IPS-NIHi7 (cell line): ENCODE results near the gene ACVR1C.
"Not testable (repeated sequence)": the region's sequence is repeated elsewhere in the genome, so short reads cannot be mapped to it uniquely, and the experiment has no call there.

Source experiments
- DNase-seq: peaks from one replicate; pipeline ENCODE4 v3.0.0; 2012; ENCODE audit warnings: mixed read lengths; ENCODE audit errors: extremely low spot score

Gene ACVR1C

DNA sequence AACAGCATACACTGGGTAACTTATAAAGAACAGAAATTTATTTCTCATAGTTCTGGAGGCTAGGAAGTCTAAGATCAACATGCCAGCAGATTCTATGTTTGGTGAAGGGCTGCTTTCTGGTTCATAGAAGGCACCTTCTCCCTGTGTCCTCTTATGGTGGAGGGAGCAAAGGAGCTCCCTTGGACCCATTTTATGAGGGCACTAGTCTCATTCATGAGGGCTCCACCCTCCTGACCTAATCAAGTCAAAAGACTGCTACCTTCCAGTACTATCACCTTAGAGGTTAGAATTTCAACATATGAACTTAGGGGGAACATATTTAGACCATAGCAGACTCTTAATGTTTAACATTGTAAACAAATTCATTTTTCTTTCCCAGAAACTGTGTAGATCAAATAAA is 54.5 kb downstream of the ACVR1C start:
- DNase-seq: no peak

DNA sequence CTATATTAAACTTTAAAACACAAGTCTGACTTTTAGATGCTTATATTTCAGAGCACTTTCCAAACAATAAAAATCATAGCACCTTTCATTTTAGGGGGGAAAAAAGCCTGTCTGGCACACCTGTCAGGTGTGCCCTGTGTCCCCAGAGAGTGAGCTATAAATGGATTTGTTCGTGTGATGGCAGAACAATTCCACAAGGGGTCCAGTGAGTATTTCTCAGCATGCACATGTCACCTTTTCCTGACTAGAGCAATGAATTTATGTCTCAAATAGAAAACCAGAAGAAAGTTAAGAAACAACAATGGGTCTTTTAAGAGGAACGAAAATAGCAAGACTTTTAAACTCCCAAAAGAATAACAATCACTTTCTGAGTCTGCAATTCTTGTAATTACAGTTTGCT is 55.9 kb downstream of the ACVR1C start:
- peak; percentile 22 for DNase-seq

DNA sequence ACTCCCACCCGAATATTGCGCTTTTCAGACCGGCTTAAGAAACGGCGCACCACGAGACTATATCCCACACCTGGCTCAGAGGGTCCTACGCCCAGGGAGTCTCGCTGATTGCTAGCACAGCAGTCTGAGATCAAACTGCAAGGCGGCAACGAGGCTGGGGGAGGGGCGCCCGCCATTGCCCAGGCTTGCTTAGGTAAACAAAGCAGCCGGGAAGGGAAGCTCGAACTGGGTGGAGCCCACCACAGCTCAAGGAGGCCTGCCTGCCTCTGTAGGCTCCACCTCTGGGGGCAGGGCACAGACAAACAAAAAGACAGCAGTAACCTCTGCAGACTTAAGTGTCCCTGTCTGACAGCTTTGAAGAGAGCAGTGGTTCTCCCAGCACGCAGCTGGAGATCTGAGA is 62.0 kb downstream of the ACVR1C start:
- DNase-seq: not testable (repeated sequence)

DNA sequence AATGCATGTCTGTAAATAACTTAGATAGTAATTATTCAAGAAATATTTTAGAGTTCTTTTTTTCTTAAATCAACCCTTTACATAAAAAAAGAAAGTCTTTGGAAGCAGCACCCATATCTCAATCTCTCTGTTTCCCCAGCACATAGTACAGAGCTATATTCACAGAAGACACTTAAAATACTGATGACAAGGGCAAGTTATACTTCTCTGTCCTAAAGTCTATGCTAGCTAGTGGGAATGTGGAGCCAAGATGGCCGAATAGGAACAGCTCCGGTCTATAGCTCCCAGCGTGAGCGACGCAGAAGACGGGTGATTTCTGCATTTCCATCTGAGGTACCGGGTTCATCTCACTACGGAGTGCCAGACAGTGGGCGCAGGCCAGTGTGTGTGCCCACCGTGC is 62.6 kb downstream of the ACVR1C start:
- DNase-seq: not testable (repeated sequence)

DNA sequence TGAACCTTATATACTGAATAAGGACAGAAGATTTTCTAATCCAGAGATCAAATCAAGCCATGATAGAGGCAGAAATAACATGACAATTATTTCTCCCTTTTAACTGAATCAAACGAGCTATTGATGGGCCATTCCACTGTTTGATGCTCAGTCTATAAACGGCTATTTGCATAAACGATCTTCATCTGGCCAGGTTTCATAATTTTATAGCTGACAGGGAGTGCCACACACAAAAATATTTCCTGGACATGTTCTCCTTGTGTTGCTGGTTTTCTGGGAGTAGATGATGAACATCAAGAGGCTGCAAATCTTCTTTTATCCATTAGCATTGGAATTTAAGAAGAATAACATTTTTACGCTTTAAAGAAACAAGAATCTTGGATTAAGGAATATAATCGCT is 63.1 kb downstream of the ACVR1C start:
- DNase-seq: no peak

DNA sequence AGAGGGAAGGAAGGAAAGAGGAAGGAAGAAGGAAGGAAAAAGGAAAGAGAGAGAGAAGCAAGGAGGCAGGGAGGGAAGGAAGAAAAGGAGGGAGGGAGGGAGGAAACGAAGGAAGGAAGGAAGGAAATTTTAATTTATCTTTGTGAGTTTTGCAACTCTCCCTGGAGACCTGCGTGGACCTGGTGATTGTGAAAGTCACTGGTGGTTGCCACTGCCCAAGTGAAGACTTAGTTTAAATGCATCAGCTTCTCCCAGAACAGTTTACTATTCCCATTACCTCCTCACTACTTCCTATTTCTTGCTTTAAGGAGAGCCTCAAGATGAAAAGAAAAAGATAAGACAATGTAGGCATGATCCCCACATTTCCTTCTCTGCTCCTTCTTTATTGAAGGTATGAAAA is 68.8 kb downstream of the ACVR1C start:
- DNase-seq: no peak

DNA sequence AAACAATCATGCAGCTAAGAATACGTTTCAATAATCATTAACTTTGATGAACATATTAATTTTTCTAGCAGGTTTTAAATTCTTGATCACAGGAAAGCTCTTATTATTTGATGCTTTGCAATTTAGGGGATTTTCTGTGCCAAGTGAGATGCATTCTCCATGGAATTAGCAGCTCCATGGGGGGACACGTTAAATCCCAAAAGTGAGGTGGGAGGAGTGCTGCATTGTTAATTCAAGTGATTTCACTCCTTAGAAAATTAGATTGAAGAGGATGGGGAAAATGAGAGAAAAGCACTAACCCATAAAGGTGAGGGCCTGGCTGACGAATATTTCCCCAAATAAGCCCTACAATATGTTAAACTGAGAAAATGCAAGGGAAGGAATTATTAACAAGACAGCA is 69.2 kb downstream of the ACVR1C start:
- no peak for DNase-seq

DNA sequence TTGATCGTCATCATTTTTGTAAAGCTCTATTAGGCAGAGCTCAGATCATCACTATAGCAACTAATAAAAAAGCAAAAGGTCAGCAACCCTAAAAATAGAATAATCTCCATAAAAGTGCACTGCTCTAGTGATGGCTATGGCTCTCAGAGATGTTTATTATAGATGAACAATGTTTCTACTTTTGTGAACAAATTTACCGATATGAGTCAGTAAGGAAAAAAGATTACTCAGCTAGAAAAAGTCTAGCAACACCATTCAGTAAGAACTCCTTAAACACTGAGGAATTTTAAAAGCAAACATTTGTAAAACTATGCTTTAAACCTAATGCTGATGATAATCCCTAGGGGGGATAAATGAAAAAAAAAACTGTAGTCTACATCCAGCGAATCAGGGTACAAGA is 69.6 kb downstream of the ACVR1C start:
- DNase-seq: no peak

DNA sequence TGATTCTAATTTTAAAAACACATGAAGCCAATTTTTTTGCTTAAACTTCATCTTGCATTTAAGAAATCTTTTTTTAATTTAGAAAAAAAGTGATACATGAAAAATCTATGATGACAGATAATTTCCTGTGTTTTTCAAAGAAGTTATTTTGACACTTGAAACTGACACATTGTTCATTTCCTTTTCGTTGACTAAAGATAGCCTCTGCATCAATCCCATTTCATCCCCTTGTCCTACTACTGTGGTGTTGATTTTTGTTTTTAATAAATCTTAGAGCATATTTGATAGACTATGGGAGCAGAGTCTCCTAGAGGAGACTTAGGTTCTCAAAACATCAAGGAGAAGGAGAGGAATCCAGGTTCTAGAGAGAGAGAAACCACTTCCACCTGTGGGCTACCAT is 70.9 kb downstream of the ACVR1C start:
- DNase-seq: no peak

DNA sequence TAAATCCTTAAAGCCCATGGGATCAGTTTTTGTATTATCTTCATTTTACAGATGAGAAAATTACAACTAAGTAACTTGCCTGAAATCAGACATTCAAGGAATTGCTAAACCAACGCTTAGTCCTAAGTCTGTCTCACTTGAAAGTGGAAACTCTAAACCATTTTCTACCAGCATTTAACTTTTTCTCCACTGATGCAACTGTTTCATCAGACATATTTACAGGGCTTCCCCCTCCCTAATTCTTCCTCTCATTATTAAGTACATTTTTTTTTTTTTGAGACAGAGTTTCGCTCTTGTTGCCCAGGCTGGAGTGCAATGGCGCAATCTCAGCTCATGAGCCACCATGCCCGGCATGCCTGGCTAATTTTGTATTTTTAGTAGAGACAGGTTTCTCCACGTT is 88.6 kb downstream of the ACVR1C start:
- no peak for DNase-seq

DNA sequence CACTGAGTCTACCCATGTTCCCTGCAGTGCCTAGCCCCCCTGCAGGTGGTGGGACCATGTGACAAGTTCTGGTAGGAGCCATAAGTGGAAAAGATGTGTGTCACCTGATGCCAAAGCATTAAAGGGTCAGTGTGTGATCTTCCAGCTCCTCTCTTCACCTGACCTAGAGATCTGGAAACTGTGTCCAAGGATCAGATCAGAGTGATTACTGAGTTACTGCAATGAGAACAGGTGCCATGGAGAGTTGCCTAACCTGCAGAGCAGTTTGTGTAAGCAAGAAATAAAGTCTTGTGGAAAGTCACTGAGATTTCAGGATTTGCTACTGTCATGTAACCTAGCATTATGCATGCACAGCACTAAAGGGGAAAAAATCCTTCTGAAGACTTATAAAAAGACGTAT is 90.6 kb downstream of the ACVR1C start:
- no peak for DNase-seq

DNA sequence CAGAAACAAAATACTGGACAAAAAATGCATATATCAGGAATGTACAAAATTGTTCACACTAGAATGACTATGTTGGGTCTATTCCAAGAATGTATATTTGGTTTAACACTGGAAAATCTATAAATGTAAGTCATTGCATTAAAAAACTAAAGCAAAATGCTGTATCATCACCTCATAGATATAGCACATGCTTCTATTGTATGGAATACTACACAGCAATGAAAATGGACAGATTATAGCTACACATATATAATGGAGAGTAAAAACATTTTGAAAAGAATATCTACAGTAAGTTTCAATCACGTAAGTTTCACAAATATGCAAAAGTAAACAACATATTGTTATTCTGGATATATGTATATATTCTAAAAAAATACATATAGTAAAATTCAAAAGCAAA is 91.8 kb downstream of the ACVR1C start:
- no peak for DNase-seq

DNA sequence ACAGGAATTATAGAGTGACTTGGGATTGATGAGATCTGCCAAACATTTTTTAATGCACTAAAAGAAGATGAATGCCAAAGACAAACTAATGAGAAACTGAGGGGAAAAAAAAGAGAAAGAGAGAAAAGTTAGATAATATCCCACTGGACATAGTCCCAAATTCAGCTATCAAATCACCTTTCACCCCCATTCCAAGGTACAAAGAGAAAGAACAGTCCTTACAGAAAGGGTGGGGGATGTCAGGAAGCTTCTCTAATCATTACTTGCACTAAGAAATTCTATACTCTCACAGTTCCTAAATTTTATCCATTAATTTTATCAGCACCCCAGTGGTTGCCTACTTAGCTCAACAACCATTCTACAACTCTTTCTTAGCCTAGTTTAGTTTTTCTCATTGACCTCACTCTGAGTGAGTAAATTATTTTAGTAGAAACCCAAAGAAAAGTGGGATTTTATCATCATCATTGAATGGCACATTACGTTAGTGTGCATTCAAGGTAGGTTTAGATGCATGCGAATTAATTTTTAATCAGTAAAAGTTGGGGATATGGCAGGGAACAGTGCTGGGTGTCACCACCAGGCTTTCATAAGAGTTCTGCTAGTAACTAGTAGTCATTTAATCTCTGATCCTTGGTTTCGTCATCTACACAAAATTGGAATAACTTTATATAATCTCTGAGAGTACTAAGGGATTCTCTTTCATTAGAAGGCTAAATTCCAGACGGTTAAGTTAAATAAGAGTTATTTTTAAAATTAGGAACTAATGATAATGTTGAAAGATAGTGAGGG is 99.5 kb downstream of the ACVR1C start:
- DNase-seq: no peak

DNA sequence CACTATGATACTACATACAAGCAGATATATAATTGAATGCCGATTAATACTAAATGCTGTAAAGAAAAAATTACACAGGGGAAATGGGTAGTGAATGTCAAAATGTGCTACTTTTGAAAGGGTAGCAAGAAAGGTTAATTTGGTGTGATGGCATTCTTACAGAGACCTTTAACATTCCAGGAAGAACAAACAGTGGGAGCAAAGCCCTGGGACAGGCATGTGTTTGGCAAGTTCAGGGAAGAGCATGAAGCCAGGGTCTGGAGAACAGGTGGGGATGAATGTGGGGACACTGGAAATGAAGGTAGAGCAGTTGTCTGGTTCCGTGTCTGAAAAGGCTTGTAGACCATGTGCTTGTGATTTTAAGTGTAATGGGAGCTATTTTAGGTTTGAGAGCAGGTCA is 102.6 kb downstream of the ACVR1C start:
- no peak for DNase-seq

DNA sequence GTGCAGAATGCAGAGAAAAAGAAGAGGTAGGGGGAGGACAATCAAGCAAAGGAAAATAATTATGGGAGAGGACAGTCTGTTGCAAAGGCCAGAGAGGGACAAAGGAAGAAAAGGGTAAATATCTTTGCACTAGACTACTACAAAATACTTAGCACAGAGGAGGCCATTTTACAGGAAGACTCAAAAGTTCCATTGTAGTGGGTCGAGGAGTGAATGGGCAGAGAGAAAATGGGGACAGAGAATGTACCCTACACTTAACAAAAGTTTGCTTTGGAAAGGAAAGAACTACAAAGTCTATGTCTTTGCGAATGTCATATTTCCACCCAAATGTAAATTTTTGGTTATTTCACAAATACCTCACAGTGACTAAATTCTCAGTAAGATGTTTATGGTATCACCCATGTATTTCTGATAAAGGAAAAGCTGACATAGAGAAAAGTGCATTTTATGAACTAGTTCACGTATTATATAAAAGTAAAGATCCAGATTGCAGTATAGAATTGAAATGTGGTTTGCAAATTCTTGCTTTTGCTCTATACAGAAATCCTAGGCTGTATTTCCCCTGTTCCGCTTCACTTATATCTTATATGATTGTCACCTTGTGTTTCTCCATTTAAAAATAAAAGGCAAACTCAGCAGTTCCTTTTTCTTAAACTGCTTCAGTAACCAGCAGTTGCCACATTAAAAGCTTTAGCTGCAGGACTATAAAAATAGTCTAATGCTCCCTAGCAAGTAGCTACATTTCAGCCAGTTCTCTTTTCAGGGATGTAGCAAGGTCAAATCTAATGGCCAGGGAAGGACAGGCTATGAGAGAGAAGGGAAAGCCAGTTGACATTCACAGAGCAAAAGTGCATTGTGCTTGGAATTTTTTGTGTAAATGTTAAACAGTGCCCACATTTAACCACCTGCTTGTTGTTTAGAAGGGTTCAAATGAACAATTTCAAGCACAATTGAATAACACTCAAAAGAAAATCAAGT is 105.1 kb downstream of the ACVR1C start:
- no peak for DNase-seq

DNA sequence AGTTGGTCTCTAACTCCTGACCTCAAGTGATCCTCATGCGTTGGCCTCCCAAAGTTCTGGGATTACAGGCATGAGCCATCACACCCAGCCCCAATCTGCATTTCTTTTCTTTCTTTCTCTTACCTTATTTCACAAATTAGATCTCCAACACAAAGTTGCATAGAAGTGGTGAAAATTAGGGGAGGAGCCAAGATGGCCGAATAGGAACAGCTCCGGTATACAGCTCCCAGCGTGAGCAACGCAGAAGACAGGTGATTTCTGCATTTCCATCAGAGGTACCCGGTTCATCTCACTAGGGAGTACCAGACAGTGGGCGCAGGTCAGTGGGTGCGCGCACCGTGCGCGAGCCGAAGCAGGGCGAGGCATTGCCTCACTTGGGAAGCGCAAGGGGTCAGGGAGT is 113.7 kb downstream of the ACVR1C start:
- DNase-seq: not testable (repeated sequence)

DNA sequence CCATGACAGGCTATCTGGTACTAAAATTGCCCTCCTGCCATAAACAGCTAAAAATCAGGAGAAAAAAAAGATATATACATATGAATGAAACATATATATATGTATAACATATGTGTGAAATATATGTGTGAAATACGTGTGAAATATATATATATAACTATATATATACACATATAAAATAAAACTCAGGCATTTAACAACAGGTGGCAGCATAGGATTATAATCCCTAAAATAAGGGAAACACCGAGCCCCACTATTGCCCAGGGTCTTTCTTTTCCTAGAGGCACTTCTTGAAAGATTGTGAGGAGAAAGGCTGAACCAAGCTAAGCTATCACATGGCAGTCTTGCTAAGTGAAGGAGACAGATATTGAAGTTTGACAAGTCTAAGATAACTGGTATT is 118.9 kb downstream of the ACVR1C start:
- no peak for DNase-seq

DNA sequence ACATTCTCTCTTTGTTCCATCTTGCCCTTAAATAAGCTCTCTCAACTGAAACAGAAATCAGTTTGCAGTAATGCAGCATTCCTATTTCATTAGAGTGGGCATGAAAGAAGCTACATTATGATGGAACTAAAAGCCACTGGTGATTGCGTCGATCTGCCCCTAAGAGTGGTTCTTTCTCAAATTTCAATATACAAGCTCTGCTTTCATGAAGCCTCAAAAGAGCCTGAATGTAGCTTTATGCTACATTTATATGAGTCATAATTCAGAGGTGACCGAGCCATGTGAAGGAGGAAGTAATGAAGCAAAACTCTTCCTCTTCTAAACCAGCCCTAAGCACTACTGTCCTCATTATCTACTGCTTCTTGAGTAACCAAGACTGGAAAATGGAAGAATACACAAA is 120.0 kb downstream of the ACVR1C start:
- no peak for DNase-seq

DNA sequence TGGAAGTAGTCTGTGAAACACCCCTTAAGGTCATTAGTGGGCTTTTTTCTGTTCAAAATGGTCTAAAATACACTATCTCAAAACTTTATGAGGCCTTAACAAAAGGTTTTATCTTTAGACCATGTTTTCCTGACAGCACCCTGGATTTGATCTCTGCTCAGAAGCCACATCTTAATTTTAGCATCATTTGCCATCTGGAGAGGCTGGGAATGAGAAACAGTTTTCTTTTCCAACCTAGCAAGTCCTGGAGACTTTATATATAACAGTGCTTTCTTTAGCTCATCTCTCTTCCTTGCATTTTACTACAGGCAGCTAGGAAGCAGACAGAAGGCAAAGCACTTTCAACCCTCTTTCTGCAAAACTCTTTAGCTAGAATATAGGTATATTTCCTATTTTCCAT is 122.1 kb downstream of the ACVR1C start:
- no peak for DNase-seq

DNA sequence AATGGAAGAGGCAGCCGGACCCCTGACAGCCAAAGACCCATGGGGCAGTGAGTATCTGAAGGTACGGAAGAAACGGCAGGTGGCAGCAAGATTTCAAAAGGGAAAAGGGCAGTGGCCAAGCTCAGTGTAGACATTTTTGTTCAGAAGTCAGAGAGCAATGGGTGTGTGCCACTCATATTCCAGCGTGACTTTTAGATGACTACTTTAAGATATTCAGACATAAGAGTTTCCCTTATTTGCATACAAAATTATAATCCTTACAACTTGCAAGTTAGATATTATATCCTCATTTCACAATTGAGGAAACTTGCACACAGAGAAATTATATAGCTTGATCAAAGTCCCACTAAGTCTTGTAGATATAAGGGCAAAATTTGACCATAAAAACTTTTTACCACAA is 124.0 kb downstream of the ACVR1C start:
- no peak for DNase-seq

DNA sequence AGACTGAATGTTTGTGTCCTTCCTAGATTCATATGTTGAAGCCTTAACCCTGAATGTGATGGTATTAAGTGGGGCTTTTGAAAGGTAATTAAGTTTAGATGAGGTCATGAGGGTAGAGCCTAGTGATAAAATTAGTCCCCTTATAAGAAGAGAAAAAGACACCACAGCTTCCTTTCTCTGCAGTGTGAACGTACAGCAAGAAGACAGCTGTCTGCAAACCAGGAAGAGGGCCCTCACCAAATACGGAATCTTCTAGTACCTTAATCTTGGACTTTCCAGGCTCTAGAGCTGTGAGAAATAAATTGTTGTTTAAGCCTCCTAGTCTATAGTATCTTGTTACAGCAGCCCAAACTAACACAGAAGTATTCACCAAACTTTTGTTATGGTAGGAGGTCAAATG is 127.6 kb downstream of the ACVR1C start:
- DNase-seq: no peak

DNA sequence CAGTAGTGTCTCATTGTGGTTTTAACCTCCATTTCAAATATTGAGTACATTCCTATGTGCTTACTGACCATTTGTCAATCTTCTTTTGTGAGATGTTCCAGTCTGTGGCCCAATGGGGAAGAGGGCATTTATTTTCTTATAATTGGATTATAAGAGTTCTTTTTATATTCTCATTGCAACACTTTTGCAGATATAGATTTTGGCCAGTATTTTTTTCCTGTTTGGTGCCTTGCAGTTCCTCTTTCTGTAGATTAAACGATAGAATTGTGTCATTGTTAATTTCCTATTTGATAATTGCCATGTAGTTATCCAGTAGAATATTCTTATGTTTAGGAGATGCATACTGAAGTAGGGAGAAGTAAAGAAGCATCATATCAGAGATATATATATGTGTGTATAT is 128.3 kb downstream of the ACVR1C start:
- DNase-seq: no peak

DNA sequence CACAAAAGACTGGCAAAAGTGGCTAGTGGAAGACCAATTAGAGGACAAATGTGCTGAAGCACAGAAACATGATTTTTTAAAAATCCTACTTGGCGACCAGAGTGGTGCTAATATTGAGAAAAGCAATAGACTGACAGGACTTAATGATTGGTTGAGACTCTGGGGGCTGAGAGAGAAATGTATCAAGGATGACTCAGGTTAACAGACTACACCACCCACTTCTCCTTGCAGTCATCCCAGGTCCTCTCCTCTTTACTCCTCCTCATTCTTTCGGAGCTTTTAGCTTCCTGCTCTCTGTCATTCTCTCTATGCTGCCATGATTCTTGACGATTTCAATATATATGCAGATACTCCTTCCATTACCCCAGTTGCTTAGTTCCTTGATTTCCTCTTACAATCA is 130.2 kb downstream of the ACVR1C start:
- DNase-seq: no peak
